Measurements from ENCODE around the gene FAM111A.
"Not testable (repeated sequence)": the region's sequence is repeated elsewhere in the genome, so short reads cannot be mapped to it uniquely, and the experiment has no call there.

Gene FAM111A

GRCh38 chr11:59142530-59143507 lies at the start of gene FAM111A:
Gene FAM111A (plus strand): TSS chr11:59142856. CDS start chr11:59148873, 6,017 bp downstream.
- peak; percentile 86 for DNase-seq

- not testable (repeated sequence) for DNase-seq
Measured at GRCh38 chr11:59093576-59093975, 49.1 kb upstream of the FAM111A start.

DNA sequence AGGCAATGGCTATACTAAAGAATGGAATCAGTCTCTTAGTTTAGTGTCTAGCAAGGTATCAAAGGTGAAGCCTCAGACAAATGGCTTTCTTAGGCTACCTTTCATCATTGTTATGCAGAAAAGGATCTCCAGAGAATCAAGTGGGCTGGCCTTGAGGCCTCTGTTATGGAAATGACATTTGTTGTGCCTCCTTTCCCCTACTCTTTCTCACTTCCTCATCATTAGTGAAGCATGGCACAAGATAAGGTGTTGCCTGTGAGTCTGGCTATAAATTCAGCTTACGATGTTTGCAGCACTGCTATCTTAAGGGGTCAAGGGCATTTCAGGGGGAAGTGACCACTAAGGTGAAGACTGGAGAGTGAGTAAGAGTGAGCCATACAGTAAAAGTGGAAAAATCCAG lies 47.4 kb upstream of the FAM111A start:
- peak; percentile 48 for DNase-seq

- not testable (repeated sequence) for DNase-seq
Measured at GRCh38 chr11:59095972-59096575, 46.6 kb upstream of the FAM111A start.

DNA sequence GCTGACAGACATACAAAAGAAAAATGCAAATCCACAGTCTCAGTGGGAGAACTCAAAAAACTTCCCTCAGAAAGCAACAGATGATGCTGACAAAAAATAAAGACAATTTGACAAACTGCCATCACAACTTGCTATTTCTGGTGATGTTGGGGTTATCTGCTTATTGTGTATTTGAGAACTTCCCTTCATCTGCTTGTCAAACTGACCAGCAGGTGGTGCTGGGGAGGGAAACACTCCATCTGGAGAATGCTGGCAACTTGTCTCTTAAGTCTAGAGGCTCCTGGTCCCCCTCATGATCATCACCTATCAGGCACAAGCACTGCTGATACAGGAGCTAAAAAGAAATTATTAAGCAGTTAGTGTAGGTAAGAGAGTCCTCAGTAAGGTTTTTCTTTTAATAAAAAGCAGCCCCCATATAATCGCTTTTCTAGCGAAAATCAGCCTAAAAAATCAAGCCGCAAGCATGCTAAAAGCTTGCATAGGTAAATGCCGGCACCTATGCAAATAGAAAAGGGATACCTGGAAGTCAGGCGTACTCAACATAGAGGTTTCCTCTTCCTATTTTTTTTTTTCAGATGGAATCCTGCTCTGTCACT lies 45.4 kb upstream of the FAM111A start:
- peak; percentile 48 for DNase-seq

DNA sequence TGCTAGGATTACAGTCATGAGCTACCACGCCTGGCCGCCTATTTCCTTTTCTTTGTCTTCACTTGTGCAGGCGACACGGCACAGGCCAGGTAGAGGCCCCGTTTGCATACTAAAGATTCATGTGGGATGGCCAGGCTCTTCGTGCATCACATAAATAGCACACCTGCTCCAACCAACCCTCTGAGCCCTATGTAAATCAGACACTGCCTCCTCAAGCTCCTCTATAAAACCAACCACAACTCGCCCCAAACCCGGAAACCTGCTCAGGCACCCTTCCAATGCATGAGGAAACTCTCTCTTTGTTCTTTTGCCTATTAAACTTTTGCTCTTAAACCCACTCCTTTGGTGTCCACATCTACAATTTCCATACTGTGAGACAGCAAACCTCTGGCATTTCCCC lies 44.7 kb upstream of the FAM111A start:
- not testable (repeated sequence) for DNase-seq

GRCh38 chr11:59102259-59102765 lies 40.3 kb upstream of the FAM111A start:
- peak; percentile 51 for DNase-seq

DNA sequence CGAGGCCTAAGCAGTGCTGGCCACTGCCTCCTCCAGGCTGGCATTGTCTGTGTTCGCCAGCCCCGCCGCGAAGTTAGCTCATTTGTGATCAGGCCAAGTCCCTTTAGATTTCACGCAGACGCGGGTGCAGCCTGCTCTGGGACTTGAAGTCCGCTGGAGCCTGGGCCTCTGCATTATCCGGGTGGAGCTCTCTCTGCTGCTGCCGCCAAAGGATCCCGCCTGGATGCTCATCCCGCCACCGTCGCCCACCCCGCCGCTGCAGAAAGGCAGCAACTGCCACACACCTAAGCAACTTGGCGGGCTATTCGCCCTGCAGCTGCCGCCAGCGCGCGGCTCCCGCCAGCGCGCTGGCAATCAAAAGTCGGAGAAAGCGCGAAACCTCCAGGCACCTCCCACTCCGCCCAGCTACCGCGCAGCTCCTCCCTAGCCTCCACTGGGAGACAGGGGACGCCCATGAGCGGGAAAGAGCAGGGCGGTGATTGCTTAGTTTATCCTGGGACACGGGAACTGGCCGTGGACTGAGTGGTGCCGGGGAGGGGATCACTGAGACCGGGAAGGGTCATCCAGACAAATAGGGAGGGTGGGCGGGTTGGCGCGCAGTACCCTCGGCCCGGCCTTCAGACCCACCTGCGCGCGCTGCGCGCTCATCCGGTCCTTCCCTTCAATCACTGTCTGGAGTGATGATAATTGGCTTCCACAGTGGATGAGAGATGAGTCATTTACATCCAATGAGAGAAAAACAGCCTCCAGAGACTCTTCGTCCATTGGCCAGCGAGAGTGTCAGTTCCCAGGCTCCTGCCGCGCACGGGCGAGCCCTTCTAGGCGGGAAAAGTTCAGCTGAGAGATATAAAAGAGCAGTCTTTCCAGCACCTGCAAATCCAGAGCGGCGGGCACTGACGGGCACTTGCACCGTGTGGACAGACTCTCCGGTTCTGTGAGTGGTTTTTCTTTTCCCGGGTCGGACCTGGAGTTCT lies 36.0 kb upstream of the FAM111A start, which contains the start of gene FAM111B:
Gene FAM111B, plus strand, starts transcription at position 875 of the 974 bp plus-strand sequence. CDS start 2,389 bp downstream, outside the sequence.
- peak; percentile 53 for DNase-seq

DNA sequence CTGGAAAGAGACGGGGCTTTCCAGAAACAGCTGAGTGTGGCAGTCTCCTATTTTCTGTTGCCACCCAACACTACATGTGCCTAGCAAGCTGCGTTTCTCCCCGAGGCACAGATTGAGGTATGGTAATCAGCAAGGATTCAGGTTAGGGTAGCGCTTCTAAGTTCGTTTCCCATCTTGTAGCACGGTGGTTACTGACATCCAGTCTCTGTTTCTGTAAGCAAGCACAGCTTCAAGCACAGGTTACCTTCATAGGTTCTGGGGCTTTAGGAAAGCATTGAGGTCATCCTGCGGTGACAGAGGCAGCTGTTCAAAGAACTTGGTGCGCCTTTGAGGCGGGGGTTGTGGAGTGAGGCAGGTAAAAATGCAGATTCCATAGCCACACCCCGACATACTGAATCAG lies 34.9 kb upstream of the FAM111A start:
- not testable (repeated sequence) for DNase-seq

DNA sequence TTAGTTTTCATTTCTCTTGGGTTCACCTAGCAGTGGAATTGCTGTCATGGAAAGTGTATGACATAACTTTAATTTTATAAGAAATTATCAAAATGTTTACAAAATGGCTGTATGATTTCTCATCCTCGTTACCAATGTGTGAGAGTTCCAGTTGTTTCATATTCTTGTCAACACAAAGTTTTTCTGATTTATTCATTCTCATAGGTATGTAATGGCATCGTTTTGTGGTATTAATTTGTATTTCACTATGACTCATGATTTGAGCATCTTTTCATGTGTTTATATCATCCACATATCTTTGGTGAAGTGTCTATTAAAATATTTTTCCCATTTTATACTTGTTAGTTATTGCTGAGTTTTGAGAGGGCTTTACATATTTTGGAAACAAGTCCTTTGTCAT lies 30.2 kb upstream of the FAM111A start:
- DNase-seq: no peak

DNA sequence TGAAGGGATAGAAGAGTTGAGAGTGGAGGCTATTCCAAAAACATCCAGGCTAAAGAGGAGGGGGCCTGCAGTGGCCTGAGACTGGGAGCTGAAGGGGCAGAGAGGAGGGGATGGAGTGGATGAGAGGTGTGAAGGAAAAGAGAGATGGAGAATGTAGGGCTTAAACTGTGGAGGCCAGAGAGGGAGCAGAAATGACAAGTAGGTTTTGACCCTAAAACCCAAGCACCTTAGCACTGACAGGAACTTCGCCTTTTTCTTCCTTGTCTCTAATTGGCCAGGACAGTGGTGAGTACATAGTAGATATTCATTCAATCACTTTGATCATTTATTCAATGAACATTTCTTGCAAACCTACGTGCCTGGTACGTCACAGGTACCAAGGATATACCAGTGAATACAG lies 28.3 kb upstream of the FAM111A start:
- DNase-seq: no peak

GRCh38 chr11:59115553-59115952 lies 27.1 kb upstream of the FAM111A start:
- no peak for DNase-seq

DNA sequence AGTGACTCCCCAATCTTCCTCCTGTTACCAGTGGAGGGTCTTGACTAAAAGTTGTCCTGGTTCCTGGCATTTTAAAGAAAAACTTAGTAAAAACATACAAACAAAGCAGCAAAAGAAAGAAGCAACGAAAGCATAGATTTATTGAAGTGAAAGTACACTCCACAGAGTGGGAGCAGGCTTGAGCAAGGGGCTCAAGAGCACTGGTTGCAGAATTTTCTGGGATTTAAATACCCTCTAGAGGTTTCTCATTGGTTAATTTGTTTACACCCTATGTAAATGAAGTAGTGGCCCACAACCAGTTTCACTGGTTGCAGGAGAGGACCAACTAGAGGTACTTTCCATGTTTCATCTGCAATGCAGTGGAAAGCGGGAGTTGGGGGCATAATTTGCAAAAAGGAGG lies 24.9 kb upstream of the FAM111A start:
- no peak for DNase-seq

- no peak for DNase-seq
Measured at GRCh38 chr11:59119826-59120225, 22.8 kb upstream of the FAM111A start.

GRCh38 chr11:59135648-59136461 lies 6.8 kb upstream of the FAM111A start:
- peak; percentile 65 for DNase-seq

- DNase-seq: peak; percentile 18
Measured at GRCh38 chr11:59136551-59136950, 6.1 kb upstream of the FAM111A start.

DNA sequence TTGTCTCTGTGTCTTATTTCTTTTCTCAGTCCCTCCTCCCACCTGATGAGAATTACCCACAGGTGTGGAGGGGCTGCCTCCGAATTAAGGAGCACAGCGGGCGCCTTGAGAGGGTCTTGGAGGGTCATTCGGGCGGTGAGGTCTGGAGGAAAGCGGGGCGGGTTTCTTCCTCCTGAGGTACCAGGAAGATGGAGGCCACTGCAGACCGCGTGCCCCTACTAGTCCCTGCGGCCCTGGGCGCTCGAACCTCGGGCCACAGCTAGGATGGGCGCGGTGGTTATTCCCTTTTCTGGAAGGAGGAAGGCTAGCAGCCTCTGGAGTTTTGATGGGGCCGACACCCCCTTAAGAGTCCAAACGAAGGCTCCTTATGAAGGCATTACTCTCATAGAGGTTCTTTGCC lies 5.5 kb upstream of the FAM111A start:
- DNase-seq: no peak

DNA sequence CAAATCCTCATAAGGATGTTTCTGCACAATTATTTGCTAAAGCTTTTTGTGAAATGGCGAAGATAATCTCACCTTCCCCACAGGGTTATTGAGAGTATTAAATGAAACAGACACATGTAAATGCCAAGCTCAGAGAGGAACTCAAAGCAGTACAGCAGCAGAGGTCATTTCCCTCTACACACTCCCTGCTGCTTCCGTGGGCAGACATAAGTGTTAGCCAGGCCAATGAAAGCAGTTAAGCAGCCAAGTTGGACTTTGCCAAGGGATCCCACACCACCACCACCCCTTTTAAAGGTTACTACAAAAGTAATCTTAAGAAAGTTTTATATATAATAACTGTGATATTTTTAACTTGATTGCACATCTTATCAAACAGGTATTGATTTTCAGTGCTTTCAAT lies 4.0 kb upstream of the FAM111A start:
- DNase-seq: no peak

- DNase-seq: no peak
Measured at GRCh38 chr11:59141191-59141590, 1.5 kb upstream of the FAM111A start.

DNA sequence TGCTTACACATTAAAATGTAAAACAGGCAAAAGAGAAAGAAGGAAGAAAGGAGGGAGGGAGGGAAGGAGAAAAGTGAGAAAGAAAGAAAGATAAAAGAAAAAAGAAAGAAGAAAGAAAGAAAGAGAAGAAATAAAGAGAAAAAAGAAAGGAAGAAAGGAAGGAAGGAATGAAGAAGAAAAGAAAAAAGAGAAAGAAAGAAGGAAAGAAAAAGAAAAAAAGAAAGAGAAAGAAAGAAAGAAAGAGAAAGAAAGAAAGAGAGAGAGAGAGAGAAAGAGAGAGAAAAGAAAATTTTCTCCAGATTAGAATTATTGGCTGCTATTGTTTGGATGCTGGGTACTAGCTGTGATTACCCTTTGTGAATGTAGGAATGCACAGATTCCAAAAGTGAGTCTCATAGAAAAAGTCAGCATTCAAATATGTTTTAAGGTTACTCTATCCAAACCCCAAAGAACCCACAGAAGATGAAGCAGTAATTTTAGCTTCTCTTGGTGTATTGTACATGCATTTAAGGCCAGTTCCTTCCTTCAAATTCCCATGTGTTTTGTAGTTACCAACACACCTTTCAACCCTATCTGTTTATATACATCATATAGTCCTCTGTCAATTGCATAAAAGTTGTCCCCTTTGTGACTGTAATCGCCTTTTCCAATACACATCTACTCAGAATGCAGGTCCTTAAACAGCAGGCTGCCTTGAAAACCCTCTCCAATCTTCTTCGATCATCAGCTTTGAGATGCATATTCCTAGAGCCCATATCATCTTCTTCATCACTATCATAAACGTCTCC lies 789 bp upstream of the FAM111A start:
- no peak for DNase-seq
